ENCODE data around the gene DMD.

The DMD gene

GRCh38 chrX:31371956-31372355 lies 1839.4 kb downstream of the DMD start:
- DNase-seq: no peak

GRCh38 chrX:31367816-31368215 lies 1843.5 kb downstream of the DMD start:
- DNase-seq: no peak

- DNase-seq: no peak
Observed at GRCh38 chrX:31366041-31366440, 1845.3 kb downstream of the DMD start.

GRCh38 chrX:31356275-31357212 lies 1854.8 kb downstream of the DMD start:
- DNase-seq: no peak

GRCh38 chrX:31355206-31355955 lies 1856.0 kb downstream of the DMD start:
- DNase-seq: no peak

GRCh38 chrX:31353095-31353494 lies 1858.3 kb downstream of the DMD start:
- no peak for DNase-seq

GRCh38 chrX:31350808-31351074 lies 1860.6 kb downstream of the DMD start:
- DNase-seq: no peak

- no peak for DNase-seq
Observed at GRCh38 chrX:31349515-31349914, 1861.8 kb downstream of the DMD start.

- DNase-seq: no peak
Observed at GRCh38 chrX:31340587-31340986, 1870.8 kb downstream of the DMD start.

- DNase-seq: no peak
Observed at GRCh38 chrX:31338991-31339350, 1872.4 kb downstream of the DMD start.

GRCh38 chrX:31337332-31337731 lies 1874.0 kb downstream of the DMD start:
- DNase-seq: no peak

GRCh38 chrX:31336419-31336818 lies 1874.9 kb downstream of the DMD start:
- no peak for DNase-seq

GRCh38 chrX:31334997-31335396 lies 1876.4 kb downstream of the DMD start:
- DNase-seq: no peak

GRCh38 chrX:31333165-31333831 lies 1878.1 kb downstream of the DMD start:
- no peak for DNase-seq

- DNase-seq: no peak
Observed at GRCh38 chrX:31331928-31332327, 1879.4 kb downstream of the DMD start.

- DNase-seq: no peak
Observed at GRCh38 chrX:31331015-31331414, 1880.3 kb downstream of the DMD start.

- DNase-seq: no peak
Observed at GRCh38 chrX:31329298-31329697, 1882.1 kb downstream of the DMD start.

- no peak for DNase-seq
Observed at GRCh38 chrX:31323658-31324057, 1887.7 kb downstream of the DMD start.

- no peak for DNase-seq
Observed at GRCh38 chrX:31320740-31321139, 1890.6 kb downstream of the DMD start.

GRCh38 chrX:31319586-31319985 lies 1891.8 kb downstream of the DMD start:
- DNase-seq: no peak

- no peak for DNase-seq
Observed at GRCh38 chrX:31318866-31319265, 1892.5 kb downstream of the DMD start.

GRCh38 chrX:31316340-31316991 lies 1894.9 kb downstream of the DMD start:
- no peak for DNase-seq

GRCh38 chrX:31314921-31315320 lies 1896.4 kb downstream of the DMD start:
- DNase-seq: no peak
